K562 (cell line): ENCODE data around the gene MYG1. TPM values are rescaled to one million over a fixed set of nuclear protein-coding genes. Genes with fewer than 3 reads are reported as not detected.

ENCODE experiments used
- ARID2 ChIP-seq: fragments of 450-650 bp; IDR thresholded peaks from 2 replicates; pipeline ENCODE4 v1.6.1; 2017; ENCODE audit warnings: antibody characterized with exemption, mild to moderate bottlenecking
- BCLAF1 ChIP-seq, 2 experiments: fragments of 450-650 bp in 1 of 2; IDR thresholded peaks; 2 replicates each; pipeline ENCODE4 v1.6.1; 2011 to 2017; ENCODE audit warnings: low read depth in 2 of 2, antibody characterized with exemption in 1 of 2, borderline replicate concordance in 1 of 2, low read length in 1 of 2, mild to moderate bottlenecking in 1 of 2, mixed read lengths in 1 of 2; ENCODE audit not compliant: control insufficient read depth in 1 of 2
- CLOCK ChIP-seq: fragments of 250-450 bp; sonication (Bioruptor Pico); IDR thresholded peaks from 2 replicates; pipeline ENCODE4 v1.4.0; 2020; ENCODE audit warnings: mild to moderate bottlenecking, moderate library complexity, borderline replicate concordance
- ERF ChIP-seq: fragments of 450-650 bp; formaldehyde crosslinking; IDR thresholded peaks from 2 replicates; pipeline ENCODE4 v1.4.0; 2020; ENCODE audit warnings: mild to moderate bottlenecking, mixed read lengths
- FOXP4 ChIP-seq: sonication (generic); formaldehyde crosslinking; IDR thresholded peaks from 2 replicates; pipeline ENCODE4 v1.8.0; 2022; ENCODE audit warnings: mild to moderate bottlenecking, missing genetic modification reagents, borderline replicate concordance
- KAT2B ChIP-seq: IDR thresholded peaks from one replicate; pipeline ENCODE4 v1.6.1; 2012; ENCODE audit warnings: low read depth, mild to moderate bottlenecking, control low read depth, inconsistent platforms, low read length, moderate library complexity
- NEUROD1 ChIP-seq: fragments of 150-350 bp; IDR thresholded peaks from 2 replicates; pipeline ENCODE4 v1.6.1; 2014; ENCODE audit warnings: borderline replicate concordance, low read length, low read depth; ENCODE audit not compliant: partially characterized antibody
- NR2C1 ChIP-seq, 2 experiments: fragments of 450-650 bp; IDR thresholded peaks; 2 replicates each; pipeline ENCODE4 v1.6.1; 2017; ENCODE audit warnings: mild to moderate bottlenecking in 2 of 2, antibody characterized with exemption in 1 of 2, inconsistent platforms in 1 of 2, missing compliant biosample characterization in 1 of 2, missing genetic modification characterization in 1 of 2
- RCOR1 ChIP-seq, 2 experiments: IDR thresholded peaks; 2 replicates each; pipeline ENCODE4 v1.6.1; 2012; ENCODE audit warnings: low read depth in 2 of 2, low read length in 2 of 2, borderline replicate concordance in 1 of 2, improper control_type of control experiment in 1 of 2
- SMAD1 ChIP-seq: fragments of 150-350 bp; IDR thresholded peaks from 2 replicates; pipeline ENCODE4 v1.6.1; 2014; ENCODE audit warnings: low read length, low read depth; ENCODE audit not compliant: partially characterized antibody
- THRB ChIP-seq: fragments of 450-650 bp; formaldehyde crosslinking; conservative IDR thresholded peaks from 2 replicates; pipeline ENCODE4 v1.4.0; 2022; ENCODE audit warnings: mild to moderate bottlenecking, missing genetic modification characterization
- ZKSCAN3 ChIP-seq: fragments of 250-450 bp; sonication (Bioruptor Pico); IDR thresholded peaks from 2 replicates; pipeline ENCODE4 v1.4.0; 2020
- ZNF174 ChIP-seq: fragments of 250-450 bp; sonication (Bioruptor Pico); IDR thresholded peaks from 2 replicates; pipeline ENCODE4 v1.4.0; 2020; ENCODE audit warnings: mild to moderate bottlenecking
- ZNF263 ChIP-seq: sonication (generic); formaldehyde crosslinking; IDR thresholded peaks from 2 replicates; pipeline ENCODE4 v1.8.0; 2022; ENCODE audit warnings: mild to moderate bottlenecking, missing genetic modification reagents, borderline replicate concordance
- ZNF41 ChIP-seq: fragments of 250-450 bp; sonication (Bioruptor Pico); conservative IDR thresholded peaks from 2 replicates; pipeline ENCODE4 v1.4.0; 2020; ENCODE audit warnings: mild to moderate bottlenecking
- ZNF586 ChIP-seq: fragments of 450-650 bp; formaldehyde crosslinking; conservative IDR thresholded peaks from 2 replicates; pipeline ENCODE4 v1.4.0; 2020; ENCODE audit warnings: mild to moderate bottlenecking, moderate library complexity
- polyA plus RNA-seq, 8 experiments: library from polyadenylated mRNA; depleted of rRNA in 4 of 8; stranded (reverse) in 5 of 8; unstranded in 3 of 8; fragments of >200 nt; fragmentation: Nextera tagmentation in 2 of 8; fragmentation: Illumina TruSeq in 1 of 8; extraction: Ambion mirVana in 2 of 8; extraction: Trizol in 1 of 8; gene quantifications; 2 replicates each; pipeline versions ENCODE4 v1.2.1 to v1.2.3, GENCODE V29; 2011 to 2014; ENCODE audit warnings: inconsistent platforms in 1 of 8, missing spikeins in 1 of 8
- total RNA-seq, 7 experiments: library from RNA; depleted of rRNA in 6 of 7; stranded (reverse); fragments of >200 nt in 6 of 7; fragmentation: Illumina TruSeq in 2 of 7; extraction: Trizol in 2 of 7; gene quantifications; 2 replicates each; pipeline versions ENCODE4 v1.2.1 to v1.2.3, GENCODE V29; 2011 to 2021; ENCODE audit warnings: low replicate concordance in 1 of 7

The MYG1 gene
- total and polyA plus RNA-seq, 9 of the 15 experiments (the other 6 are each of a cell fraction or from before 2014, with no cell fraction given), result 0.45 to 5.6 (median 2.1) TPM

- TF ChIP-seq NEUROD1 (no peak), THRB (CRISPR knock-in tag) (no peak), CLOCK (CRISPR knock-in tag) (no peak), ERF (CRISPR knock-in tag) (no peak), ZNF41 (CRISPR knock-in tag) (no peak), ZNF174 (no peak), ZNF586 (no peak), RCOR1 (IDR thresholded peaks at IDR 0.05; ENCODE audit: borderline replicate concordance in 1 of 2, low read depth in 2 of 2, low read length in 2 of 2) (peak in 1 of 2 experiments; percentile 28; a peak in 1 of 4 replicates), BCLAF1 (IDR thresholded peaks at IDR 0.05; ENCODE audit: borderline replicate concordance in 1 of 2, control insufficient read depth in 1 of 2, low read depth in 2 of 2, low read length in 1 of 2) (no peak), NR2C1 (IDR thresholded peaks at IDR 0.05) (peak; percentile 62), NR2C1 (tag; IDR thresholded peaks at IDR 0.05) (peak; percentile 66; the same call in 1 of the 2 replicates), ZNF263 (CRISPR knock-in tag) (no peak; the same call in 1 of the 2 replicates), FOXP4 (CRISPR knock-in tag) (0 out of 2 replicates have a peak, but pooled peaks have one; percentile 34), ZKSCAN3 (no peak), ARID2 (peak; percentile 76), KAT2B (no peak), SMAD1 (peak; percentile 54)
These were observed 25.4 kb downstream of the MYG1 start (continued) for GRCh38 chr12:53324779-53325510.
